Karpas-422 (cell line): ENCODE measurements around the gene MAPK9. TPM values are rescaled to one million over a fixed set of nuclear protein-coding genes. Genes with fewer than 3 reads are reported as not detected.

Source experiments
- DNase-seq: peaks from one replicate; pipeline ENCODE4 v3.0.0-alpha.2; 2015
- H2AFZ ChIP-seq: fragments of 200-600 bp; sonication (generic); 2 replicates; pipeline ENCODE4 v1.6.1; 2014; ENCODE audit warnings: antibody characterized with exemption, low read length, mixed read lengths
- H3K27ac ChIP-seq: fragments of 200-600 bp; sonication (generic); 2 replicates; pipeline ENCODE4 v1.5.1; 2014; ENCODE audit warnings: mild to moderate bottlenecking, low read length, moderate library complexity
- H3K27me3 ChIP-seq: fragments of 200-600 bp; sonication (generic); 2 replicates; pipeline ENCODE4 v1.6.1; 2014; ENCODE audit warnings: low read length, mixed read lengths
- H3K36me3 ChIP-seq: fragments of 200-600 bp; sonication (generic); 2 replicates; pipeline ENCODE4 v1.6.1; 2014; ENCODE audit warnings: low read length, mixed read lengths; ENCODE audit not compliant: insufficient read depth
- H3K4me1 ChIP-seq: fragments of 200-600 bp; sonication (generic); 2 replicates; pipeline ENCODE4 v1.6.1; 2014; ENCODE audit warnings: mild to moderate bottlenecking, low read length, mixed read lengths
- H3K4me2 ChIP-seq: fragments of 200-600 bp; sonication (generic); 2 replicates; pipeline ENCODE4 v1.6.1; 2014; ENCODE audit warnings: low read length, low read depth, mild to moderate bottlenecking; ENCODE audit not compliant: poor library complexity, severe bottlenecking
- H3K4me3 ChIP-seq: fragments of 200-600 bp; sonication (generic); 2 replicates; pipeline ENCODE4 v1.5.1; 2014; ENCODE audit warnings: mild to moderate bottlenecking, antibody characterized with exemption, low read length, mixed read lengths
- H3K79me2 ChIP-seq: fragments of 200-600 bp; sonication (generic); 2 replicates; pipeline ENCODE4 v1.6.1; 2014; ENCODE audit warnings: mild to moderate bottlenecking, low read length, mixed read lengths
- H3K9ac ChIP-seq: fragments of 200-600 bp; sonication (generic); 2 replicates; pipeline ENCODE4 v1.6.0; 2014; ENCODE audit warnings: low read length
- H3K9me2 ChIP-seq: fragments of 200-600 bp; sonication (generic), shearing (Covaris generic); replicated peaks from 2 replicates; pipeline ENCODE4 v1.6.0; 2014; ENCODE audit warnings: mild to moderate bottlenecking, low read length, moderate library complexity; ENCODE audit not compliant: insufficient read depth
- H3K9me3 ChIP-seq: fragments of 300-700, 200-600 bp; sonication (generic); 2 replicates; pipeline ENCODE4 v1.6.1; 2014; ENCODE audit warnings: low read length, mixed read lengths
- H4K20me1 ChIP-seq: fragments of 200-600 bp; sonication (generic); 2 replicates; pipeline ENCODE4 v1.6.1; 2014; ENCODE audit warnings: mild to moderate bottlenecking, antibody characterized with exemption, low read length, low read depth; ENCODE audit not compliant: insufficient read depth
- total RNA-seq: library from RNA; depleted of rRNA; stranded (reverse); fragments of >200 nt; shearing (Covaris generic); gene quantifications from 2 replicates; pipeline ENCODE4 v1.2.3, GENCODE V29; 2014; ENCODE audit warnings: low replicate concordance

Gene MAPK9
- total RNA-seq, 1 experiment from 2014 or later = 33.0 TPM

DNA sequence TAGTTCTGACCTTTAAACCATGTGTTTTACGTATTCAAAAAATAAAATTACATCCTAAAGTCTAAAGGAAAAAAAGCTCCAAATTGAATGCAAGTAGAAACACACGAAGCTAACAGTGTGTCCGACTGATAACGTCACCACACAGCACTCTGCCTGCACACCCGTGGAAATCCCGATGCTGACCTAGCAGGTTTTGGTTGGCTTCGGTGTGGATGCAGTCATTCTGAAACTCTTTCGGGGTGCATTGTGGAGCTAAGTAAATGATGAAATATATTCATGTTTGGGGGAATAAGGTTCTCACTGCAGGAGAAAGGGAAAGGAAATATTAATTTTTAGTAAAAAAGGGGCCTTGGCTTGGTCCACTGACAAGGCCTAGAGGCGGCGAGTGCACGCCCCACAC lies 84.9 kb downstream of the MAPK9 start:
- no peaks in the 10 kb centered on the region for H3K79me2 ChIP-seq
- no peaks in the 10 kb centered on the region for H3K4me1 ChIP-seq
- no peaks in the 10 kb centered on the region for H3K9me2 ChIP-seq
- no peak overlapping the region for H3K27ac ChIP-seq
- no peak for DNase-seq
- H3K9ac ChIP-seq = no peak overlapping the region
- H2AFZ ChIP-seq = no peak overlapping the region
- H3K27me3 ChIP-seq = no peaks in the 10 kb centered on the region
- no peaks in the 10 kb centered on the region for H3K9me3 ChIP-seq
- no peak overlapping the region for H3K4me3 ChIP-seq
- no peaks in the 10 kb centered on the region for H4K20me1 ChIP-seq
- no peaks in the 10 kb centered on the region for H3K36me3 ChIP-seq
- H3K4me2 ChIP-seq = no peak overlapping the region

DNA sequence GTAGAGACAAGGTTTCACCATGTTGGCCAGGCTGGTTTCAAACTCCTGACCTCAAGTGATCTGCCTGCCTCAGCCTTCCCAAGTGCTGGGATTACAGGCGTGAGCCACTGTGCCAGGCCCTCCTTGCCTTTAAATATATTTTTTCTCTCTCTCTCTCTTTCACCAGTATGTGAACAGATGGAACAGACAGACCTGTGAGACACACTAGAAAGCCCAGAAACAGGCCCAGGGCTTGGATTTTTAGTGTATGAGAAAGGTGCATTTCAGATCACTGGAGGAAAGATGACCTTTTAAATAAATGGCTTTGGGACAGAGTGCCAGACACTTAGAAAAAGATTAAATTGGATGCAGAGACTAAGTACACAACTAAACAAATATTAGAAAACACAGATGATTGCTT lies 86.0 kb downstream of the MAPK9 start:
- Histone ChIP-seq H3K79me2 (no peaks in the 10 kb centered on the region), H2AFZ (no peak overlapping the region), H3K4me2 (no peak overlapping the region), H3K9me2 (no peaks in the 10 kb centered on the region), H3K4me1 (no peaks in the 10 kb centered on the region), H4K20me1 (no peaks in the 10 kb centered on the region), H3K36me3 (no peaks in the 10 kb centered on the region), H3K27ac (no peak overlapping the region), H3K9me3 (no peaks in the 10 kb centered on the region), H3K9ac (no peak overlapping the region), H3K4me3 (no peak overlapping the region), H3K27me3 (no peaks in the 10 kb centered on the region)
- DNase-seq = no peak

- H3K27ac ChIP-seq = no peak overlapping the region
- no peaks in the 10 kb centered on the region for H3K27me3 ChIP-seq
Measured at GRCh38 chr5:180204276-180204819, 87.5 kb downstream of the MAPK9 start.

DNA sequence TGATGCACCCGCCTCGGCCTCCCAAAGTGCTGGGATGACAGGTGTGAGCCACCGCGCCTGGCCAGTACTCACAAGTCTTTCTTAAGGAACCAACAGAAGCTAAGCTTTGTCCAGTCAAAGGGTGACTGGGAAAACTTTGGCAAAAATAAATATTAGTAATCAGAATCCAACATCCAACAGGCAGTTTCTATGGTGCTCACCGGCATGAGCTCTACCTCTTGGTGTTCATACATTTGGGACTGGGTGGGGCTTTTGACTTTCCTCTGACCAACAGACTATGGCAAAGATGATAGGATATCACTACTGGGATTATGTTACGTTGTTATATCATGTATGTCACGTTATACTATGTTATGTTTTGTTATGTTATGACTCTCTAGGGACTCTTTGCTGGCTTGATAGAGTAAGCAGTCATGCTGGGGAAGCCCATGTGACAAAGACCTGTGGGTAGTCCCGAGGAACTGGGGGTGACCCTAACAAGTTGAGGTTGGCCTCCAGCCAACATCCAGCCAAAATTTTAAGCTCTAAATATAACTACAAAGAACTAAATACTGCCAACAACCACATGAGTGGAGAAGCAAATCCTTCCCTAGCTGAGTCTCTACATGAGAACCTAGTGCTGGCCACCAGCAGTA lies 88.8 kb downstream of the MAPK9 start:
- H4K20me1 ChIP-seq = no peaks in the 10 kb centered on the region
- H3K4me2 ChIP-seq = no peak overlapping the region
- H3K79me2 ChIP-seq = no peaks in the 10 kb centered on the region
- no peak overlapping the region for H3K27ac ChIP-seq
- no peak overlapping the region for H2AFZ ChIP-seq
- no peaks in the 10 kb centered on the region for H3K9me3 ChIP-seq
- no peaks in the 10 kb centered on the region for H3K27me3 ChIP-seq
- H3K36me3 ChIP-seq = no peaks in the 10 kb centered on the region
- no peak overlapping the region for H3K4me3 ChIP-seq
- no peaks in the 10 kb centered on the region for H3K9me2 ChIP-seq
- H3K4me1 ChIP-seq = no peaks in the 10 kb centered on the region
- no peak overlapping the region for H3K9ac ChIP-seq
- no peak for DNase-seq

More at GRCh38 chr5:180204276-180204819, 87.5 kb downstream of the MAPK9 start:
- no peaks in the 10 kb centered on the region for H3K79me2 ChIP-seq
- no peaks in the 10 kb centered on the region for H3K9me2 ChIP-seq
- no peak overlapping the region for H3K9ac ChIP-seq
- no peak overlapping the region for H3K4me3 ChIP-seq
- no peak overlapping the region for H3K4me2 ChIP-seq
- H2AFZ ChIP-seq = no peak overlapping the region
- DNase-seq = no peak
- no peaks in the 10 kb centered on the region for H3K36me3 ChIP-seq
- H4K20me1 ChIP-seq = no peaks in the 10 kb centered on the region
- no peaks in the 10 kb centered on the region for H3K4me1 ChIP-seq
- H3K9me3 ChIP-seq = no peaks in the 10 kb centered on the region

GRCh38 chr5:180201051-180201987 lies 90.6 kb downstream of the MAPK9 start:
- Histone ChIP-seq H3K4me3 (no peak overlapping the region), H3K36me3 (no peaks in the 10 kb centered on the region), H3K79me2 (no peaks in the 10 kb centered on the region), H3K9ac (no peak overlapping the region), H3K27ac (no peak overlapping the region), H3K4me1 (no peaks in the 10 kb centered on the region), H3K4me2 (no peak overlapping the region), H3K9me3 (no peaks in the 10 kb centered on the region), H2AFZ (no peak overlapping the region), H4K20me1 (no peaks in the 10 kb centered on the region), H3K27me3 (no peaks in the 10 kb centered on the region), H3K9me2 (no peaks in the 10 kb centered on the region)
- peak; percentile 84 for DNase-seq

DNA sequence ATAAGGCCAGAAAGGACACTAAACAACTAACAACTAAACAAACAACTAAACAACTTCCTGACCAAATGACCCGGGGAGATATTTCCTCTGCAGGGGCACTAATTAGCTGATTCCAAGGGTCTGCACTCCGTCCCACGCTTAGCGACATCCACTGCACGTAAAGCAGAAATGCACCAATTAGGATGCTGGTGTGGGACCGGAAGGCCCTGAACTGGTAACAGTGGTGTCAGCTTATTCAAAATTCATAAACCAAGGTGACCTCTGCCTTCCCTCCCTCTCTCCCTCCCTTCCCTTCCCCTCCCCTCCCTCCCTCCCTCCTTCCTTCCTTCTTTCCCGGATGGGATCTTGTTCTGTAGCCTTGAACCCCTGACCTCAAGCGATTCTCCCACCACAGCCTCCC lies 92.5 kb downstream of the MAPK9 start:
- no peaks in the 10 kb centered on the region for H3K9me2 ChIP-seq
- H3K27ac ChIP-seq = no peak overlapping the region
- H3K36me3 ChIP-seq = no peaks in the 10 kb centered on the region
- H3K9ac ChIP-seq = no peak overlapping the region
- no peaks in the 10 kb centered on the region for H3K4me1 ChIP-seq
- no peak for DNase-seq
- no peaks in the 10 kb centered on the region for H3K27me3 ChIP-seq
- H3K9me3 ChIP-seq = no peaks in the 10 kb centered on the region
- no peak overlapping the region for H2AFZ ChIP-seq
- H3K4me3 ChIP-seq = no peak overlapping the region
- H4K20me1 ChIP-seq = no peaks in the 10 kb centered on the region
- H3K4me2 ChIP-seq = no peak overlapping the region
- H3K79me2 ChIP-seq = no peaks in the 10 kb centered on the region

- Histone ChIP-seq H2AFZ (no peak overlapping the region), H4K20me1 (no peaks in the 10 kb centered on the region), H3K9me2 (no peaks in the 10 kb centered on the region), H3K27ac (no peak overlapping the region), H3K36me3 (no peaks in the 10 kb centered on the region), H3K4me3 (no peak overlapping the region), H3K9ac (no peak overlapping the region), H3K4me1 (no peaks in the 10 kb centered on the region), H3K79me2 (no peaks in the 10 kb centered on the region), H3K9me3 (no peaks in the 10 kb centered on the region), H3K4me2 (no peak overlapping the region), H3K27me3 (no peaks in the 10 kb centered on the region)
- DNase-seq = no peak
Measured at GRCh38 chr5:180198208-180198607, 93.7 kb downstream of the MAPK9 start.

DNA sequence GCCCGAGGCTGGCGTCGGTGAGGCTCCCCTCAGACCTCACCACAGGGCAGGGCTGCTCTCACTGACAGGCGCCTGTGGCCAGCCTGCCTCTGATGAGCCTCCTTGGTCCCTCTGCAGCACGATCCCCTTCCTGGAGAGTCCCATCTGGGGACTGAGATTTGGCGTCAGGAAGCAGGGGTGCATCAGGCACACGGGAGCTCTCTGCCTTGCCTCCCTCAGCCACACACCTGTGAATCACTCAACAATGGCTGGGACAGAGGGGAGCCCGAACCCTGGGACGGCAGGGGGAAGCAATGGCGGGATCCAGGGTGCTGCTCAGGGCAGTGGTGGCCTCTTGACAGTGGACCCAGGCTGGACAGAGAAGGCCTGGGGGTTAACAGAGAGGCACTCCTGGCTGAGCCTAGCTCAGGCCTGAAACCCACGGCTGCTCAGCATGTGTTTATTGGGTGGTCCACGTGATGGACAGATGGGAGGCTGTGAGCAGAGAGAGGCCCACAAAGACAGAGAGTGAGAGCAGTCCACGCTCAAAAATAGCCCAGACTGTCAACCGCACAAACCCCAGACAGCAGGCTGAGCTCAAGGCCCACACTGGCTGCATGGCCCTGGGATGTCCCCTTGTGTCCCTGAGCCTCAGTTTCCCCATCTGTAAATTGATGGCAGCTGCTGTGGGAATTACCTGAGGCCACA lies 94.7 kb downstream of the MAPK9 start:
- Histone ChIP-seq H3K36me3 (no peaks in the 10 kb centered on the region), H3K27me3 (no peaks in the 10 kb centered on the region), H3K9ac (no peak overlapping the region), H3K79me2 (no peaks in the 10 kb centered on the region), H3K4me3 (no peak overlapping the region), H3K9me3 (no peaks in the 10 kb centered on the region), H3K27ac (no peak overlapping the region), H3K4me2 (no peak overlapping the region), H3K9me2 (no peaks in the 10 kb centered on the region), H2AFZ (no peak overlapping the region), H4K20me1 (no peaks in the 10 kb centered on the region), H3K4me1 (no peaks in the 10 kb centered on the region)
- DNase-seq = no peak
